A673 (cell line): ENCODE data around the gene PSTPIP1.

Experiments used
- EZH2 ChIP-seq: fragments of 200-600 bp; sonication (generic); IDR thresholded peaks from 2 replicates; pipeline ENCODE4 v1.6.1; 2017; ENCODE audit warnings: borderline replicate concordance, low read depth, mild to moderate bottlenecking, mixed read lengths, antibody characterized with exemption, low read length; ENCODE audit not compliant: poor library complexity, severe bottlenecking
- TF ChIP-seq, protein P1 (sequence below): fragments of 300-800, 200-600 bp; sonication (generic); conservative IDR thresholded peaks from 2 replicates; pipeline ENCODE4 v1.5.1; 2017; ENCODE audit warnings: low read depth, mild to moderate bottlenecking, antibody characterized with exemption, low read length, moderate library complexity, mixed read lengths

- TF ChIP-seq, protein P1, sequence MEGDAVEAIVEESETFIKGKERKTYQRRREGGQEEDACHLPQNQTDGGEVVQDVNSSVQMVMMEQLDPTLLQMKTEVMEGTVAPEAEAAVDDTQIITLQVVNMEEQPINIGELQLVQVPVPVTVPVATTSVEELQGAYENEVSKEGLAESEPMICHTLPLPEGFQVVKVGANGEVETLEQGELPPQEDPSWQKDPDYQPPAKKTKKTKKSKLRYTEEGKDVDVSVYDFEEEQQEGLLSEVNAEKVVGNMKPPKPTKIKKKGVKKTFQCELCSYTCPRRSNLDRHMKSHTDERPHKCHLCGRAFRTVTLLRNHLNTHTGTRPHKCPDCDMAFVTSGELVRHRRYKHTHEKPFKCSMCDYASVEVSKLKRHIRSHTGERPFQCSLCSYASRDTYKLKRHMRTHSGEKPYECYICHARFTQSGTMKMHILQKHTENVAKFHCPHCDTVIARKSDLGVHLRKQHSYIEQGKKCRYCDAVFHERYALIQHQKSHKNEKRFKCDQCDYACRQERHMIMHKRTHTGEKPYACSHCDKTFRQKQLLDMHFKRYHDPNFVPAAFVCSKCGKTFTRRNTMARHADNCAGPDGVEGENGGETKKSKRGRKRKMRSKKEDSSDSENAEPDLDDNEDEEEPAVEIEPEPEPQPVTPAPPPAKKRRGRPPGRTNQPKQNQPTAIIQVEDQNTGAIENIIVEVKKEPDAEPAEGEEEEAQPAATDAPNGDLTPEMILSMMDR = no peak
- no peak for TF ChIP-seq EZH2
These were observed 14.9 kb upstream of the PSTPIP1 start for GRCh38 chr15:76979996-76980520.
